Glutamatergic neuron (in vitro differentiated cells): ENCODE measurements around the gene CCDC85B. TPM values are rescaled to one million over a fixed set of nuclear protein-coding genes. Genes with fewer than 3 reads are reported as not detected.

Source experiments
- DNase-seq: peaks from one replicate; pipeline ENCODE4 v3.0.0; 2022
- H3K27ac Mint-ChIP-seq: one replicate; pipeline ENCODE4 v1.8.0; 2020; ENCODE audit warnings: mild to moderate bottlenecking, mixed read lengths, inconsistent platforms; ENCODE audit not compliant: unreplicated experiment
- H3K27me3 Mint-ChIP-seq: one replicate; pipeline ENCODE4 v1.8.0; 2020; ENCODE audit warnings: mild to moderate bottlenecking, moderate library complexity, mixed read lengths, inconsistent platforms; ENCODE audit not compliant: unreplicated experiment
- H3K36me3 Mint-ChIP-seq: one replicate; pipeline ENCODE4 v1.8.0; 2020; ENCODE audit warnings: mild to moderate bottlenecking, mixed read lengths, inconsistent platforms; ENCODE audit not compliant: unreplicated experiment
- H3K4me1 Mint-ChIP-seq: one replicate; pipeline ENCODE4 v1.8.0; 2020; ENCODE audit warnings: mild to moderate bottlenecking, low read depth, mixed read lengths, inconsistent platforms; ENCODE audit not compliant: unreplicated experiment
- H3K4me3 Mint-ChIP-seq: one replicate; pipeline ENCODE4 v1.8.0; 2020; ENCODE audit warnings: mild to moderate bottlenecking, mixed read lengths, inconsistent platforms; ENCODE audit not compliant: unreplicated experiment
- H3K9me3 Mint-ChIP-seq: one replicate; pipeline ENCODE4 v1.8.0; 2020; ENCODE audit warnings: mild to moderate bottlenecking, moderate library complexity, mixed read lengths, inconsistent platforms; ENCODE audit not compliant: unreplicated experiment
- total RNA-seq: library from RNA; stranded (reverse); fragmentation: NEBNext Ultra II Directional; extraction: Animal tissue kit (Norgen Biotek cat#: 25700); gene quantifications from one replicate; pipeline ENCODE4 v1.2.1, GENCODE V29; 2021; ENCODE audit not compliant: unreplicated experiment
- TF ChIP-seq, protein P1 (sequence below): fragments of 200-600 bp; sonication (generic); IDR thresholded peaks from one replicate; pipeline ENCODE4 v1.5.0; 2021; ENCODE audit not compliant: partially characterized antibody, unreplicated experiment

CCDC85B gene
- total RNA-seq, 1 donor from 2014 or later, result 23.6 TPM

DNA sequence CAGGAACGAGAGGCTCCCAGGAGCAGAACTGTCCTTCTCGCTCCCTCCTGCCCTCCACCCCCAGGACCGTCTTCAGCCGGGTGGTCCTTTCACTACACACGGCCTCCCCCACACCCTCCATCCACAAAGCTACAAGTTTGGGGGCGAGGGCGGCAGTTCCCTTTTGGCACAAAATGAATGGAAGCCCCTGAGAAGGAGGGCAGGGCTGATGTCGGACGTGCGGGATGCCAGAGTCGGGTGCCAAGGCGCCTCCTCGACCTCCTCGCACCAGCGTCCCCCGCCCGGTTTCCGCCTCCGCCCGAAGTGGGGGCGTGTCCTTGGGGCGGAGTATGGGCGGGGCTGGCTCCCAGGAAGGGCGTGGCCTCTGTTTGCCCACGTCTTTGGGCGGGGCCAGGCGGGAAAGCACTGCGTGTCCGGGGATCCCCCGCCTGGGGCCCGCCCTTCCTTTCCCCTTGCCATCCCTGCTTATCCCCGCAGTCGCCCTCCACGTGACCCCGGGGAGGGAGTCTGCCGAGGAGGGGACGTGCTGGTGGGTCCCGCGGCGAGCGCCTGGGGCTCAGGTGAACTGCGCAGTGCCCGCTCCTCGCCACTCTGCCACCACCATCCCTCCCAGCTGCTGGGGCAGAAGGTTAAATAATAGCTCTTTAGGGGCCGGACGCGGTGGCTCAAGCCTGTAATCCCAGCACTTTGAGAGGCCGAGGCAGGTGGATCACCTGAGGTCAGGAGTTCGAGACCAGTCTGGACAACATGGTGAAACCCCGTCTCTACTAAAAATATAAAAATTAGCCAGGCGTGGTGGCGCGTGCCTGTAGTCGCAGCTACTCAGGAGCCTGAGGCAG is 16.9 kb upstream of the CCDC85B start:
- Mint-ChIP-seq H3K9me3 (peaks cover 12% of the 10 kb centered on the region), H3K4me3 (peak overlapping the region; percentile 98), H3K4me1 (peaks cover 19% of the 10 kb centered on the region), H3K36me3 (no peaks in the 10 kb centered on the region), H3K27me3 (peaks cover 17% of the 10 kb centered on the region), H3K27ac (peak overlapping the region; percentile 62)
- TF ChIP-seq, protein P1, sequence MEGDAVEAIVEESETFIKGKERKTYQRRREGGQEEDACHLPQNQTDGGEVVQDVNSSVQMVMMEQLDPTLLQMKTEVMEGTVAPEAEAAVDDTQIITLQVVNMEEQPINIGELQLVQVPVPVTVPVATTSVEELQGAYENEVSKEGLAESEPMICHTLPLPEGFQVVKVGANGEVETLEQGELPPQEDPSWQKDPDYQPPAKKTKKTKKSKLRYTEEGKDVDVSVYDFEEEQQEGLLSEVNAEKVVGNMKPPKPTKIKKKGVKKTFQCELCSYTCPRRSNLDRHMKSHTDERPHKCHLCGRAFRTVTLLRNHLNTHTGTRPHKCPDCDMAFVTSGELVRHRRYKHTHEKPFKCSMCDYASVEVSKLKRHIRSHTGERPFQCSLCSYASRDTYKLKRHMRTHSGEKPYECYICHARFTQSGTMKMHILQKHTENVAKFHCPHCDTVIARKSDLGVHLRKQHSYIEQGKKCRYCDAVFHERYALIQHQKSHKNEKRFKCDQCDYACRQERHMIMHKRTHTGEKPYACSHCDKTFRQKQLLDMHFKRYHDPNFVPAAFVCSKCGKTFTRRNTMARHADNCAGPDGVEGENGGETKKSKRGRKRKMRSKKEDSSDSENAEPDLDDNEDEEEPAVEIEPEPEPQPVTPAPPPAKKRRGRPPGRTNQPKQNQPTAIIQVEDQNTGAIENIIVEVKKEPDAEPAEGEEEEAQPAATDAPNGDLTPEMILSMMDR, result no peak
- DNase-seq, result peak; percentile 96

DNA sequence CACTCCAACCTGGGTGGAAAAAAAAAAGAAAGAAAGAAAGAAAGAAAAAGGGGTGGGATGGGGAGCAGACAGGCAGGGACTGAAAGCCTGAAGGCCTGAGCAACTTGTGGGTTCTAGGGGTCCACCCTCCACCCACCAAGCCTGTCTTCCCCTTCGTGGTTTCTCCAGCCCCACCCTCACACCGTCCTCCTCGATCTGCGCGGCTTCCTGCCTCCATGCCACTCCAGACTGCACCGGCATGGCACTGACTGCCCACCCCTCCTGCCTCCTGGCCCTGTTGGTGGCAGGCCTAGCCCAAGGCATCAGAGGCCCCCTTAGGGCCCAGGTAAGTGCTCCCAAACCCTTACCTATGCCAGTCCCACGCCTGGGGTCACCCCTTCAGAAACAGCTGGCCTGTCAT is 10.9 kb upstream of the CCDC85B start, which contains the start of gene CTSW:
Gene CTSW, plus strand, starts transcription at position 221 of the 400 bp plus-strand sequence. Its CDS starts 18 bp downstream, at position 239.
- TF ChIP-seq, protein P1, result no peak
- no peak for DNase-seq
- Mint-ChIP-seq H3K9me3 (peaks cover 7% of the 10 kb centered on the region), H3K4me1 (peaks cover 5% of the 10 kb centered on the region), H3K36me3 (no peaks in the 10 kb centered on the region), H3K27me3 (peaks cover 4% of the 10 kb centered on the region), H3K27ac (no peak within 1 kb of the TSS), H3K4me3 (no peak within 1 kb of the TSS)

DNA sequence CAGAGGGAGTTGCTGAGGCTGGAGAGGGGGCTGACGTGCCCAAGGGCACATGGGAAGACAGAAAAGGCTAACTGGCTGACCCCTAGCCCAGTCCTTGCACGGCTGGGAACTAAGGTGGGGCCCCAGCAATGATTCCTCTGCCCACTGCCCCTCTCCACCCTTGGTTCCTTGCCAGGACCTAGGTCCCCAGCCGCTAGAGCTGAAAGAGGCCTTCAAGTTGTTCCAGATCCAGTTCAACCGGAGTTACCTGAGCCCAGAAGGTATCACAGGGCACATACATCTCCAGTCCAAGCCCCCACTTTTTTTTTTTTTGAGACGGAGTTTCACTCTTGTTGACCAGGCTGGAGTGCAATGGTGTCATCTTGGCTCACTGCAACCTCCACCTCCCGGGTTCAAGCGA is 10.4 kb upstream of the CCDC85B start:
- Mint-ChIP-seq H3K27me3 (peaks cover 4% of the 10 kb centered on the region), H3K36me3 (no peaks in the 10 kb centered on the region), H3K9me3 (peaks cover 7% of the 10 kb centered on the region), H3K4me1 (peaks cover 5% of the 10 kb centered on the region), H3K27ac (no peak overlapping the region), H3K4me3 (no peak overlapping the region)
- TF ChIP-seq, protein P1, result no peak
- DNase-seq, result no peak

DNA sequence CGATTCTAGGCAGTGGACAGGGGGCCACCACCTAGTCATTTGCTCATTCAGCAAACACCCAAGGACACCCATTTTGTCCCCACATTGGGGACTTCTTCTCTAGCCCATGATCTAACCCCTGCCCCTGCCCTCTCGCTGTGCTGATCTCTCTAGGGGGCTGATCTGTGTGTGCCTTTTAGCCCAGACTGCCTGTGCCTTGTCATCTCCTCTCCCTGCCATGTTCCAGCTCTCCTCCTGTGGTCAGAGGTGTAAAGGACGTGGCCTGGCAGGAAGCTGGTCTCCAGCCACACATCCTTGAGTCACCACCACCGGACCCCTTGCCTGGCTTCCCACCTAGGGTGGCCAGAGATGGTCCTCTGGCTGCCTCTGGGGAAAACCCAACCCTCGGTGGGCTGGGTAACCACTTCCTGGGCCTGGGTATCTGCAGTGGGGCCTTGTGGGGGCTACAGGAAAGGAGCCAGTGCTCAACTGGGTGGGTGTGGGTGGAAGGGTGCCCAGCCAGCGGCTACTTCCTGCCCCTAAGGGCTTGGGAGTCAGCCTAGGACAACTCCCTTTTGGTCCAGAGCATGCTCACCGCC is 9.5 kb upstream of the CCDC85B start:
- peaks cover 4% of the 10 kb centered on the region for H3K27me3 Mint-ChIP-seq
- H3K4me1 Mint-ChIP-seq, result peaks cover 5% of the 10 kb centered on the region
- DNase-seq, result no peak
- H3K36me3 Mint-ChIP-seq, result no peaks in the 10 kb centered on the region
- H3K9me3 Mint-ChIP-seq, result peaks cover 7% of the 10 kb centered on the region
- H3K27ac Mint-ChIP-seq, result no peak overlapping the region
- TF ChIP-seq, protein P1, result no peak
- H3K4me3 Mint-ChIP-seq, result no peak overlapping the region
